GM19438 (cell line): ENCODE data around the gene ALDH6A1.

ENCODE experiments used
- ATAC-seq: cut with Tn5 transposase; IDR thresholded peaks from one replicate; pipeline ENCODE4 v1.9.1; 2021; ENCODE audit warnings: low read depth; ENCODE audit not compliant: unreplicated experiment

Gene ALDH6A1

GRCh38 chr14:74062809-74063150 lies 21.5 kb downstream of the ALDH6A1 start:
- ATAC-seq = no peak

GRCh38 chr14:74049876-74050495 lies 34.3 kb downstream of the ALDH6A1 start:
- ATAC-seq = no peak

- ATAC-seq = no peak
These were observed 36.0 kb downstream of the ALDH6A1 start for GRCh38 chr14:74048281-74048680.

- ATAC-seq = no peak
These were observed 38.7 kb downstream of the ALDH6A1 start for GRCh38 chr14:74045522-74045921.

GRCh38 chr14:74042296-74042695 lies 42.0 kb downstream of the ALDH6A1 start:
- ATAC-seq = no peak

GRCh38 chr14:74038020-74038859 lies 46.0 kb downstream of the ALDH6A1 start:
- no peak for ATAC-seq

GRCh38 chr14:74035556-74035955 lies 48.7 kb downstream of the ALDH6A1 start:
- ATAC-seq = no peak

GRCh38 chr14:74034572-74034971 lies 49.7 kb downstream of the ALDH6A1 start:
- ATAC-seq = no peak

- ATAC-seq = no peak
These were observed 55.1 kb downstream of the ALDH6A1 start for GRCh38 chr14:74029136-74029535.

- no peak for ATAC-seq
These were observed 61.9 kb downstream of the ALDH6A1 start for GRCh38 chr14:74022346-74022745.

- ATAC-seq = no peak
These were observed 64.7 kb downstream of the ALDH6A1 start for GRCh38 chr14:74019408-74020137.

GRCh38 chr14:74018586-74019407 lies 65.5 kb downstream of the ALDH6A1 start, which contains the start of the genes BBOF1 and ENTPD5:
BBOF1 (plus strand) TSS chr14:74019349; CDS start chr14:74019479, 130 bp downstream.
ENTPD5 (minus strand) TSS chr14:74019288; CDS start chr14:73988102, 31,186 bp downstream.
- ATAC-seq = peak; percentile 85

- no peak for ATAC-seq
These were observed 66.1 kb downstream of the ALDH6A1 start for GRCh38 chr14:74018174-74018585.

- no peak for ATAC-seq
These were observed 68.3 kb downstream of the ALDH6A1 start for GRCh38 chr14:74015963-74016362.

GRCh38 chr14:74015176-74015575 lies 69.1 kb downstream of the ALDH6A1 start:
- no peak for ATAC-seq

GRCh38 chr14:74014299-74014698 lies 70.0 kb downstream of the ALDH6A1 start:
- no peak for ATAC-seq

GRCh38 chr14:74008843-74009499 lies 75.3 kb downstream of the ALDH6A1 start:
- ATAC-seq = no peak
